Progenitor cell of endocrine pancreas (in vitro differentiated cells): ENCODE results near the gene DACT2. TPM values are rescaled to one million over a fixed set of nuclear protein-coding genes. Genes with fewer than 3 reads are reported as not detected.
A peak's percentile ranks its signal among the peaks of the same experiment; 100 is the strongest.

ENCODE experiments used
- DNase-seq: peaks from one replicate; pipeline ENCODE4 v3.0.0; 2021; ENCODE audit warnings: low spot score; ENCODE audit not compliant: unreplicated experiment
- H3K27ac Mint-ChIP-seq: 2 replicates; pipeline ENCODE4 v1.8.0; 2021; ENCODE audit warnings: mild to moderate bottlenecking, moderate library complexity, mixed read lengths
- H3K27me3 Mint-ChIP-seq: 2 replicates; pipeline ENCODE4 v1.8.0; 2021; ENCODE audit warnings: mixed read lengths
- H3K36me3 Mint-ChIP-seq: 2 replicates; pipeline ENCODE4 v1.8.0; 2022; ENCODE audit warnings: mixed read lengths; ENCODE audit not compliant: insufficient read depth
- H3K4me1 Mint-ChIP-seq: 2 replicates; pipeline ENCODE4 v1.8.0; 2021; ENCODE audit warnings: low read depth, mixed read lengths
- H3K4me3 Mint-ChIP-seq: 2 replicates; pipeline ENCODE4 v1.8.0; 2021; ENCODE audit warnings: low read depth, mild to moderate bottlenecking, moderate library complexity, mixed read lengths
- H3K9me3 Mint-ChIP-seq: 2 replicates; pipeline ENCODE4 v1.8.0; 2021; ENCODE audit warnings: low read depth, mixed read lengths
- total RNA-seq: library from RNA; stranded (reverse); gene quantifications from 2 replicates; pipeline ENCODE4 v1.2.1, GENCODE V29; 2021
- TF ChIP-seq, protein P1 (sequence below): fragments of 200-600 bp; sonication (generic); IDR thresholded peaks from one replicate; pipeline ENCODE4 v1.5.0; 2021; ENCODE audit warnings: antibody characterized with exemption, mild to moderate bottlenecking; ENCODE audit not compliant: unreplicated experiment

The DACT2 gene
- total RNA-seq, 1 donor from 2014 or later, result 33.2 TPM

DNA sequence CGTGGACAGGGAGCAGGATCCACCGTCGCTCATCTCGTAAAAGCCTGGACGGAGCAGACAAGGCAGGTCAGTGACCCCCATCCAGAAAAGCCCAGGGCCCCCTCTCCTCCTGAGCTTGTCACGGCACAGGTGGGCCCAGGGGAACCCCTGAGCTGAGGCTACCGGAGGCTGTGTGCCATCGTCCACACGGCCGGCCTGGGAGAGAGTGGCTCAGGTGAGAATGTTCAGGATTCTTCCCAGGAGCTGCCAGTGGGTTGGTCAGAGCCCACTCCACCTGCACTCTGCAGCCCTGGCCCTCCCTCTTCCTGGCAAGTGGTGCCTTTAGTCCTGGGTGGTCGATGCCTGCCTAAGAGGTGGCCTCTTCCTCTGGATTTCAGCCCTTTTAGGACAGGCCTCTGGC, 9.2 kb downstream of the DACT2 start:
- Mint-ChIP-seq H3K36me3 (peaks cover 16% of the 10 kb centered on the region), H3K27ac (peak overlapping the region; percentile 49), H3K4me3 (no peak overlapping the region), H3K4me1 (peaks cover 35% of the 10 kb centered on the region), H3K9me3 (no peaks in the 10 kb centered on the region), H3K27me3 (no peaks in the 10 kb centered on the region)
- no peak for DNase-seq
- TF ChIP-seq, protein P1, sequence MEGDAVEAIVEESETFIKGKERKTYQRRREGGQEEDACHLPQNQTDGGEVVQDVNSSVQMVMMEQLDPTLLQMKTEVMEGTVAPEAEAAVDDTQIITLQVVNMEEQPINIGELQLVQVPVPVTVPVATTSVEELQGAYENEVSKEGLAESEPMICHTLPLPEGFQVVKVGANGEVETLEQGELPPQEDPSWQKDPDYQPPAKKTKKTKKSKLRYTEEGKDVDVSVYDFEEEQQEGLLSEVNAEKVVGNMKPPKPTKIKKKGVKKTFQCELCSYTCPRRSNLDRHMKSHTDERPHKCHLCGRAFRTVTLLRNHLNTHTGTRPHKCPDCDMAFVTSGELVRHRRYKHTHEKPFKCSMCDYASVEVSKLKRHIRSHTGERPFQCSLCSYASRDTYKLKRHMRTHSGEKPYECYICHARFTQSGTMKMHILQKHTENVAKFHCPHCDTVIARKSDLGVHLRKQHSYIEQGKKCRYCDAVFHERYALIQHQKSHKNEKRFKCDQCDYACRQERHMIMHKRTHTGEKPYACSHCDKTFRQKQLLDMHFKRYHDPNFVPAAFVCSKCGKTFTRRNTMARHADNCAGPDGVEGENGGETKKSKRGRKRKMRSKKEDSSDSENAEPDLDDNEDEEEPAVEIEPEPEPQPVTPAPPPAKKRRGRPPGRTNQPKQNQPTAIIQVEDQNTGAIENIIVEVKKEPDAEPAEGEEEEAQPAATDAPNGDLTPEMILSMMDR, result no peak

DNA sequence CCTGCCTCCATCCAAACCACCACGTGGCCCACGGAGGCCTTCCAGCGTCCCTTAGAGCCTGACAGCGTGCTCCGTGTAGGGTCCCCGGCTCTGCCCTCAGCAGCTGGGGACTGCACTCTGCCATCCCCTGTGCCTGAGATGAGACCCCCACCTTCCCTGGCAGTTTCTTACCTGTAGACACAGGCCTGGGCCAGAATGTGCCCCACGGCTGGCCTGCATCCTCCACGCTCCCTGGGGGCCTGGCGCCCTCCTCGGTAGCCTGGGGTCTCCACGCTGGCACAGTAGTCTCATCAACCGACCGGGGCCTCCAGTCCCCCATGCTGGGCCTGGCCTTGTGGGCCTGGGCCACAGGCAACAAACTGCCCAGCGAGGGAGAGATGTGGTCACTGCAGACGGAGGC, 9.6 kb downstream of the DACT2 start:
- Mint-ChIP-seq H3K36me3 (peaks cover 16% of the 10 kb centered on the region), H3K4me1 (peaks cover 31% of the 10 kb centered on the region), H3K4me3 (no peak overlapping the region), H3K9me3 (no peaks in the 10 kb centered on the region), H3K27ac (no peak overlapping the region), H3K27me3 (no peaks in the 10 kb centered on the region)
- DNase-seq, result no peak
- TF ChIP-seq, protein P1, result no peak

DNA sequence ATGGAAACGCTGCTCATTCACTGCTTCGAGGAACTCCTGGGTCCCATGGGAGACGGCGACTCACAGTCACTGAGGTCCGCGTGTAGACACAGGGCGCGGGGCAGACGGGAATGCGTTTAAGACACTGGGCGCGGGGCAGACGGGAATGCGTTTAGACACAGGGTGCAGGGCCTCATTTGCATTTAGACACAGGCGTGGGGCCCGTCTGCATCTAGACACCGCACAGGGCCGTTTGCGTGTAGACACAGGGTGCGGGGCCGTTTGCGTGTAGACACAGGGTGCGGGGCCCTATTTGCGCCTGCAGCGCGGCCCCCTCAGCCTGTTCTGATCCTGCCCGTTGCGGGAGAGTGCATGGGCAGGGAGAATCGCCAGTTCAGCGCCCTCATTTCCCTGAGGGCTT, 10.4 kb downstream of the DACT2 start:
- H3K27ac Mint-ChIP-seq, result peak overlapping the region; percentile 35
- H3K9me3 Mint-ChIP-seq, result no peaks in the 10 kb centered on the region
- no peak overlapping the region for H3K4me3 Mint-ChIP-seq
- DNase-seq, result no peak
- H3K36me3 Mint-ChIP-seq, result peaks cover 16% of the 10 kb centered on the region
- no peaks in the 10 kb centered on the region for H3K27me3 Mint-ChIP-seq
- TF ChIP-seq, protein P1, result no peak
- peaks cover 26% of the 10 kb centered on the region for H3K4me1 Mint-ChIP-seq

DNA sequence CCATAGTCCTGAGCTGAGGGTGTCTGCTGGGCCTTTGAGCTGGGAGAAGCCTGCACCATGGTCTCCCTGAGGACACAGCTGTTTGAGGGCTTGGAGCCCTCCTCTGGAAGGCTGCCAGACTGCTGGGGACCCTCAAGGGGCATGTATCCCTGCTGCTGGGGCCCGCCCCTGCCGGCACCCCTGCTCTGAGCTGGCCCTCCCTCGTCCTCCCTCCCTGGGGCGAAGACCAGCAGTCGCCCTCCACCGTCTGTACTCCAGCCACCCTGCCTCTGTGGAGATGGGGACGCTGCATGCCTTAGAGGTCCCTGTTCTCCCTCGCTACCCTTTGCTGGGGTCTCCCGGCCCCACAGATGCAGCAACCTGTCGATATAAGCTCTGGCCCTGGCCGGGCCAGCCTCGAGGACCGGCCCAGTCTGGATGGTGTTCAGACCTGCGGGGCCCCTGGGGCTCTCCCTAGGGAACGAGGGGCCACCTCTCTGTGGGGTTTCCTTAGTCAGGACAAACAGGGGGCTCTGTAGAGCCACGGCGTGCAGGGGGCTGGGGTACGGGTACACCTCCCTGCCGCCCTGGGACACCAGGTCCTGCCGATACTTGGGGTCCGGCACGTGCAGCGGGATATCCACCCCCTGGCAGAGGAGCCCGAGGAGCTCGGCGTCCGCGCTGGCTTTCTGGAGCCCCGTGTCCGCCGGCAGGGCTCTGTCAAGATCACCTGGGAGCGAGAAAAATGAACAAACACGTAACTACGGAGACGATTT, 11.0 kb downstream of the DACT2 start:
- H3K4me1 Mint-ChIP-seq, result peaks cover 23% of the 10 kb centered on the region
- no peak for DNase-seq
- H3K27me3 Mint-ChIP-seq, result no peaks in the 10 kb centered on the region
- H3K4me3 Mint-ChIP-seq, result no peak overlapping the region
- TF ChIP-seq, protein P1, result no peak
- no peaks in the 10 kb centered on the region for H3K9me3 Mint-ChIP-seq
- peak overlapping the region; percentile 35 for H3K27ac Mint-ChIP-seq
- H3K36me3 Mint-ChIP-seq, result peaks cover 16% of the 10 kb centered on the region

DNA sequence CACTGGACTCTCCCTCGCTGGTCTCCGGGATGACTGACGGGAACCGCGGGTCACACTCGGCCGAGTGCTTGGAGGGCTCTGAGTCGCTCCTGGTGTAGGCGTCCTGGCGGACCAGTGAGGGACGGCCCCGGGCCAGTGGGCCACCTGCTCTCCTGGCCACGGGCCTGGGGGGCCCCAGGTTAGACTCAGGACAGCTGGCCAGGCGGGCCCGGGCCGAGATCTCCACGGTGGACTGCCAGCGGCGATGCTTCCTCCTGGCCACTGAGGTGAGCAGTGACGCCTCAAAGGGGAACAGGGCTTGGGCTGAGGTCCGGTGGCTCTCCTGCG, 11.9 kb downstream of the DACT2 start:
- H3K36me3 Mint-ChIP-seq, result peaks cover 16% of the 10 kb centered on the region
- peaks cover 20% of the 10 kb centered on the region for H3K4me1 Mint-ChIP-seq
- no peaks in the 10 kb centered on the region for H3K27me3 Mint-ChIP-seq
- no peak overlapping the region for H3K27ac Mint-ChIP-seq
- no peaks in the 10 kb centered on the region for H3K9me3 Mint-ChIP-seq
- no peak for DNase-seq
- TF ChIP-seq, protein P1, result no peak
- H3K4me3 Mint-ChIP-seq, result no peak overlapping the region
